Loucy (cell line): Measurements from ENCODE around the gene PGP.

Experiments
- H2AFZ ChIP-seq: fragments of 200-600 bp; sonication (generic); 2 replicates; pipeline ENCODE4 v1.6.0; 2016; ENCODE audit warnings: antibody characterized with exemption, mild to moderate bottlenecking, low read length, moderate library complexity
- H3F3A ChIP-seq: fragments of 200-600 bp; 2 replicates; pipeline ENCODE4 v1.6.0; 2016; ENCODE audit warnings: antibody characterized with exemption, low read depth, mild to moderate bottlenecking
- H3K27me3 ChIP-seq: fragments of 200-600 bp; sonication (generic); 2 replicates; pipeline ENCODE4 v1.6.1; 2014; ENCODE audit warnings: low read length, mild to moderate bottlenecking; ENCODE audit not compliant: insufficient read depth, poor library complexity, severe bottlenecking
- H3K36me3 ChIP-seq: fragments of 200-600 bp; sonication (generic); 2 replicates; pipeline ENCODE4 v1.6.1; 2016; ENCODE audit warnings: low read length; ENCODE audit not compliant: insufficient read depth
- H3K4me1 ChIP-seq: fragments of 200-600 bp; sonication (generic); 2 replicates; pipeline ENCODE4 v1.5.1; 2014; ENCODE audit warnings: low read length, mild to moderate bottlenecking; ENCODE audit not compliant: insufficient read depth, poor library complexity, severe bottlenecking
- H3K4me2 ChIP-seq: fragments of 200-600 bp; sonication (generic); 2 replicates; pipeline ENCODE4 v1.6.0; 2014; ENCODE audit warnings: antibody characterized with exemption, low read length, low read depth, mild to moderate bottlenecking; ENCODE audit not compliant: poor library complexity, severe bottlenecking
- H3K4me3 ChIP-seq: fragments of 200-600 bp; sonication (generic); 2 replicates; pipeline ENCODE4 v1.5.1; 2014; ENCODE audit warnings: low read length, mild to moderate bottlenecking, mixed read lengths; ENCODE audit not compliant: poor library complexity, severe bottlenecking
- H3K79me2 ChIP-seq: fragments of 200-600 bp; sonication (generic); 2 replicates; pipeline ENCODE4 v1.6.1; 2014; ENCODE audit warnings: low read length; ENCODE audit not compliant: insufficient read depth
- H3K9ac ChIP-seq: fragments of 200-600 bp; sonication (generic); 2 replicates; pipeline ENCODE4 v1.6.0; 2014; ENCODE audit warnings: mild to moderate bottlenecking, low read depth, low read length, moderate library complexity; ENCODE audit not compliant: poor library complexity, severe bottlenecking
- H3K9me2 ChIP-seq: fragments of 200-600 bp; sonication (generic); replicated peaks from 2 replicates; pipeline ENCODE4 v1.6.1; 2016; ENCODE audit warnings: low read depth, low read length, mixed read lengths
- H3K9me3 ChIP-seq: fragments of 200-600 bp; sonication (generic); 2 replicates; pipeline ENCODE4 v1.6.1; 2014; ENCODE audit warnings: mild to moderate bottlenecking, antibody characterized with exemption, low read length, low read depth; ENCODE audit not compliant: insufficient read depth
- H4K20me1 ChIP-seq: fragments of 200-600 bp; sonication (generic); 2 replicates; pipeline ENCODE4 v1.6.0; 2014; ENCODE audit warnings: antibody characterized with exemption, low read length, mild to moderate bottlenecking; ENCODE audit not compliant: insufficient read depth, poor library complexity, severe bottlenecking
- CTCF ChIP-seq: fragments of 200-600 bp; sonication (generic); conservative IDR thresholded peaks from 2 replicates; pipeline ENCODE4 v1.5.1; 2014; ENCODE audit warnings: mild to moderate bottlenecking, antibody characterized with exemption, low read length
- EZH2phosphoT487 ChIP-seq: fragments of 200-600 bp; IDR thresholded peaks from 2 replicates; pipeline ENCODE4 v1.6.1; 2018; ENCODE audit warnings: antibody characterized with exemption, mild to moderate bottlenecking, moderate library complexity, borderline replicate concordance

Gene PGP

DNA sequence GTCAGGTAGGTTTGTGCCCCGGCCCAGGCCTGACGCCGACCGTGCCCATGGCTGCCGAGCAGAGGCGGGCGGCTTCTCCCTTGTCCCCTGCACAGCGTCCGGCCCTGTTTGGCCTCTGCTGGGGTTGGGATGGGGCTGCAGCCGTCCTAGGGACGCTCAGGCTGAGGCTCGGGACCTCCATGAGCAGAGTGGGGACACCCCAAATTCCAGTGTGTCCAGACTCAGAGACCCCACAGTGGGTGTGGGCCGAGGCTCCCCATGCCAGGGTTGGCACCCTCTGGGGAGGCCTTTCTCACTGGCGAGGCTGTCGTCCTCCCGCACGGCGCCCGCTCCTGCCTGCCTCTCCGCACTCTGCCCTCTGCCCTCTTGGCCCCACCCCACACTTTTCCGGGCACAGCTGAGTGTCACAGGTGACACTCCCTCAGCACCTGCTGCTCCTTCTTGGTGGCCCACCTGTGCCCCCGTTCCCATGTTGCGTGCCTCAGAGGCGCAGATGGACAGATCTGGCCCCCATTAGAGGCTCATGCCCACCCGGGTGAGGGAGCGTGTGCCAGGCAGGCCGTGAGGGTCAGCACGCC, 43.0 kb downstream of the PGP start:
- H2AFZ ChIP-seq, result no peak overlapping the region
- H3K9ac ChIP-seq, result no peak overlapping the region
- no peaks in the 10 kb centered on the region; the same call in 1 of the 2 replicates for H3K36me3 ChIP-seq
- no peaks in the 10 kb centered on the region for H4K20me1 ChIP-seq
- no peaks in the 10 kb centered on the region for H3K9me3 ChIP-seq
- H3K79me2 ChIP-seq, result no peaks in the 10 kb centered on the region
- H3K27me3 ChIP-seq, result no peaks in the 10 kb centered on the region
- no peak overlapping the region for H3K4me3 ChIP-seq
- no peaks in the 10 kb centered on the region for H3F3A ChIP-seq
- no peaks in the 10 kb centered on the region for H3K9me2 ChIP-seq
- no peaks in the 10 kb centered on the region for H3K4me1 ChIP-seq
- TF ChIP-seq CTCF (no peak), EZH2phosphoT487 (no peak)
- no peak overlapping the region for H3K4me2 ChIP-seq

DNA sequence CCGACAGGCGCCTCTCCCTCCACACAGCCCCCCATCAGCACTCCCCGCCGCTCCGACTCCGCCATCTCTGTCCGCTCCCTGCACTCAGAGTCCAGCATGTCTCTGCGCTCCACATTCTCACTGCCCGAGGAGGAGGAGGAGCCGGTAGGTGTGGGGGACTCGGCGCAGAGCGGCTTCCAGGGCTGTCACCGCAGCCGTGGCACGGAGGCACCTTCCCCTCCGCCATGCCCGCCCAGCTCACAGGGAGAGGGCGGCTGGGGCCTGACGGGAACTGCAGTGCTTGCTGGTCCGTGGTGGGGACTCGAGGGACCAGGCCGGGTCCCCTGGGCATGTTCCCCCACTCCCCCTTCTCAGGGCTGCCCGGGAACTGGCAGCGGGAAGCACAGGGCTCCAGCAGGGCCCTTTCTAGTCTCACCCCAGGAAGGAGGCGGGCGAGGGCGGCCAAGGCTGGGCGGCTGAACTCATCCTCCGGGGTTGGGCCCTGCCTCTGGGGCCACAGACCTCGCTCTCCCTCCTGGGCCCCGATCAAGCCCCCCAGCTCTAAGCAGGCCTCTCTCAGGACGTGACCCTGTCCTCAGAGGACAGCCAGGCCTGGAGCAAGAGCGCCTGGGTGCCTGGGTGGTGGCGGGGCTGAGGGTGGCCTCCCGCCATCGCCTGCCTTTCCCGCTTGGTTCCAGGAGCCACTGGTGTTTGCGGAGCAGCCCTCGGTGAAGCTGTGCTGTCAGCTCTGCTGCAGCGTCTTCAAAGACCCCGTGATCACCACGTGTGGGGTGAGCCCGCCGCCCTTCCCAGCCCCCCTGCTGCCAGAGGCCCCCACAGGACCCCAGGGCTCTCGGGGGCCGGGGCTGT, 43.8 kb downstream of the PGP start:
- no peaks in the 10 kb centered on the region for H3K27me3 ChIP-seq
- no peaks in the 10 kb centered on the region for H3K9me2 ChIP-seq
- H3K4me2 ChIP-seq, result no peak overlapping the region
- H3K9me3 ChIP-seq, result no peaks in the 10 kb centered on the region
- no peaks in the 10 kb centered on the region for H3K4me1 ChIP-seq
- H3K79me2 ChIP-seq, result no peaks in the 10 kb centered on the region
- TF ChIP-seq EZH2phosphoT487 (no peak), CTCF (no peak)
- no peak overlapping the region for H3K9ac ChIP-seq
- H4K20me1 ChIP-seq, result no peaks in the 10 kb centered on the region
- no peak overlapping the region for H2AFZ ChIP-seq
- no peaks in the 10 kb centered on the region for H3F3A ChIP-seq
- H3K4me3 ChIP-seq, result no peak overlapping the region
- H3K36me3 ChIP-seq, result no peaks in the 10 kb centered on the region; the same call in 1 of the 2 replicates

GRCh38 chr16:2170080-2170479, 44.6 kb downstream of the PGP start:
- H3K36me3 ChIP-seq, result no peaks in the 10 kb centered on the region; the same call in 1 of the 2 replicates

More at GRCh38 chr16:2170080-2170479, 44.6 kb downstream of the PGP start:
- H3K9me2 ChIP-seq, result no peaks in the 10 kb centered on the region
- H2AFZ ChIP-seq, result no peak overlapping the region
- H3K9ac ChIP-seq, result no peak overlapping the region
- no peak overlapping the region for H3K4me2 ChIP-seq
- no peaks in the 10 kb centered on the region for H3K27me3 ChIP-seq
- no peaks in the 10 kb centered on the region for H3K4me1 ChIP-seq
- no peak overlapping the region for H3K4me3 ChIP-seq
- H3K79me2 ChIP-seq, result no peaks in the 10 kb centered on the region
- no peaks in the 10 kb centered on the region for H3K9me3 ChIP-seq
- TF ChIP-seq EZH2phosphoT487 (no peak), CTCF (no peak)
- no peaks in the 10 kb centered on the region for H4K20me1 ChIP-seq
- no peaks in the 10 kb centered on the region for H3F3A ChIP-seq
